Limb (tissue), 2 donors: ENCODE data around the gene RNASE8.

Source experiments
- DNase-seq, 2 donors: peaks; one replicate each; pipeline ENCODE4 v3.0.0-alpha.2; 2016; ENCODE audit errors: extremely low spot score in 2 of 2

RNASE8 gene

GRCh38 chr14:21091821-21092272, 34.2 kb downstream of the RNASE8 start:
- DNase-seq = no peak

- peak; percentile 51 to 90 for DNase-seq
Observed at GRCh38 chr14:21092273-21093011, 34.8 kb downstream of the RNASE8 start.

- DNase-seq = no peak
Observed at GRCh38 chr14:21093018-21093417, 35.4 kb downstream of the RNASE8 start.

- peak; percentile 38 to 78 for DNase-seq
Observed at GRCh38 chr14:21093769-21094681, 36.4 kb downstream of the RNASE8 start.

- no peak for DNase-seq
Observed at GRCh38 chr14:21095430-21096205, 38.0 kb downstream of the RNASE8 start.

GRCh38 chr14:21096438-21096837, 38.8 kb downstream of the RNASE8 start:
- no peak for DNase-seq

GRCh38 chr14:21096978-21097635, 39.5 kb downstream of the RNASE8 start:
- DNase-seq = no peak

- DNase-seq = peak in 1 of 2 donors; percentile 76
Observed at GRCh38 chr14:21097636-21098075, 40.0 kb downstream of the RNASE8 start.

- peak; percentile 51 to 85 for DNase-seq
Observed at GRCh38 chr14:21098076-21098891, 40.7 kb downstream of the RNASE8 start, which contains the start of gene ZNF219. TSS of gene ZNF219 (minus strand) at chr14:21098655. CDS start at chr14:21093591, 5,064 bp downstream.

- no peak for DNase-seq
Observed at GRCh38 chr14:21098892-21099595, 41.4 kb downstream of the RNASE8 start.

GRCh38 chr14:21099596-21099985, 42.0 kb downstream of the RNASE8 start:
- DNase-seq = no peak

- no peak for DNase-seq
Observed at GRCh38 chr14:21100931-21101330, 43.3 kb downstream of the RNASE8 start, which contains the start of gene TMEM253. TSS of gene TMEM253 (plus strand) at chr14:21101066. CDS start at chr14:21101344, 278 bp downstream.

GRCh38 chr14:21101802-21102413, 44.3 kb downstream of the RNASE8 start:
- DNase-seq = no peak

- DNase-seq = no peak
Observed at GRCh38 chr14:21102521-21103410, 45.1 kb downstream of the RNASE8 start.

GRCh38 chr14:21103411-21103709, 45.7 kb downstream of the RNASE8 start:
- DNase-seq = no peak

- DNase-seq = peak; percentile 97
Observed at GRCh38 chr14:21103710-21104447, 46.3 kb downstream of the RNASE8 start.

GRCh38 chr14:21104448-21105060, 46.9 kb downstream of the RNASE8 start:
- peak; percentile 81 to 84 for DNase-seq
